Effector memory CD4-positive, alpha-beta T cell (primary cell): ENCODE data around the gene ARRB2.
"Not testable (repeated sequence)": the region's sequence is repeated elsewhere in the genome, so short reads cannot be mapped to it uniquely, and the experiment has no call there.

Experiments
- DNase-seq, 3 donors: peaks; one replicate each; pipeline ENCODE4 v3.0.0-alpha.2; 2020
- H3K27ac ChIP-seq: 2 replicates; pipeline ENCODE4 v1.7.0; 2013; ENCODE audit warnings: mild to moderate bottlenecking, low read length, moderate library complexity; ENCODE audit not compliant: insufficient read depth, poor library complexity, severe bottlenecking
- H3K27me3 ChIP-seq: replicated peaks from 2 replicates; pipeline ENCODE4 v1.7.0; 2013; ENCODE audit warnings: mild to moderate bottlenecking, low read length; ENCODE audit not compliant: insufficient read depth, control insufficient read depth, poor library complexity, severe bottlenecking
- H3K36me3 ChIP-seq: 2 replicates; pipeline ENCODE4 v1.7.0; 2013; ENCODE audit warnings: mild to moderate bottlenecking, low read length, moderate library complexity; ENCODE audit not compliant: control insufficient read depth, insufficient read depth
- H3K4me1 ChIP-seq: 2 replicates; pipeline ENCODE4 v1.7.0; 2013; ENCODE audit warnings: low read length, mild to moderate bottlenecking; ENCODE audit not compliant: control insufficient read depth, insufficient read depth, poor library complexity, severe bottlenecking
- H3K4me3 ChIP-seq: 2 replicates; pipeline ENCODE4 v1.7.0; 2013; ENCODE audit warnings: low read length, low read depth, mild to moderate bottlenecking; ENCODE audit not compliant: insufficient read depth, poor library complexity, severe bottlenecking
- H3K9me3 ChIP-seq: 2 replicates; pipeline ENCODE4 v1.7.0; 2013; ENCODE audit warnings: mild to moderate bottlenecking, low read length, moderate library complexity; ENCODE audit not compliant: control insufficient read depth

The ARRB2 gene

GRCh38 chr17:4714340-4715062 lies 4.1 kb downstream of the ARRB2 start:
- Histone ChIP-seq H3K27ac (peak overlapping the region; percentile 68), H3K4me1 (peaks cover 53% of the 10 kb centered on the region)

GRCh38 chr17:4715063-4715744 lies 4.8 kb downstream of the ARRB2 start:
- peaks cover 39% of the 10 kb centered on the region for H3K36me3 ChIP-seq
- no peaks in the 10 kb centered on the region for H3K27me3 ChIP-seq
- H3K4me1 ChIP-seq: peaks cover 47% of the 10 kb centered on the region
- peak overlapping the region; percentile 43 for H3K4me3 ChIP-seq
- DNase-seq: peak; percentile 34 to 64 (median 57)
- H3K27ac ChIP-seq: peak overlapping the region; percentile 68
- no peaks in the 10 kb centered on the region for H3K9me3 ChIP-seq

More at GRCh38 chr17:4714340-4715062, 4.1 kb downstream of the ARRB2 start:
- Histone ChIP-seq H3K4me3 (peak overlapping the region; percentile 43), H3K36me3 (peaks cover 32% of the 10 kb centered on the region)
- H3K27me3 ChIP-seq, H3K9me3 ChIP-seq, DNase-seq: not testable (repeated sequence)

- no peak overlapping the region for H3K4me3 ChIP-seq
- no peak for DNase-seq
- H3K36me3 ChIP-seq: peaks cover 47% of the 10 kb centered on the region
- H3K27ac ChIP-seq: peak overlapping the region; percentile 21
- no peaks in the 10 kb centered on the region for H3K9me3 ChIP-seq
- H3K27me3 ChIP-seq: no peaks in the 10 kb centered on the region
- H3K4me1 ChIP-seq: peaks cover 46% of the 10 kb centered on the region
These were observed 5.6 kb downstream of the ARRB2 start for GRCh38 chr17:4716081-4716480.

GRCh38 chr17:4717791-4718190 lies 7.4 kb downstream of the ARRB2 start:
- no peak overlapping the region for H3K4me3 ChIP-seq

GRCh38 chr17:4718276-4718675 lies 7.8 kb downstream of the ARRB2 start:
- Histone ChIP-seq H3K4me3 (no peak overlapping the region), H3K27ac (no peak overlapping the region), H3K9me3 (no peaks in the 10 kb centered on the region), H3K27me3 (no peaks in the 10 kb centered on the region), H3K4me1 (peaks cover 26% of the 10 kb centered on the region), H3K36me3 (peaks cover 48% of the 10 kb centered on the region)
- no peak for DNase-seq

More at GRCh38 chr17:4717791-4718190, 7.4 kb downstream of the ARRB2 start:
- Histone ChIP-seq H3K36me3 (peaks cover 48% of the 10 kb centered on the region), H3K4me1 (peaks cover 29% of the 10 kb centered on the region), H3K27ac (peak overlapping the region; percentile 18), H3K9me3 (no peaks in the 10 kb centered on the region), H3K27me3 (no peaks in the 10 kb centered on the region)
- no peak for DNase-seq

- peaks cover 19% of the 10 kb centered on the region for H3K4me1 ChIP-seq
- no peak overlapping the region for H3K4me3 ChIP-seq
- peaks cover 48% of the 10 kb centered on the region for H3K36me3 ChIP-seq
- H3K9me3 ChIP-seq: no peaks in the 10 kb centered on the region
- H3K27me3 ChIP-seq: no peaks in the 10 kb centered on the region
- H3K27ac ChIP-seq: no peak overlapping the region
- DNase-seq: no peak
These were observed 8.7 kb downstream of the ARRB2 start for GRCh38 chr17:4719146-4719545.

- Histone ChIP-seq H3K27me3 (no peaks in the 10 kb centered on the region), H3K9me3 (no peaks in the 10 kb centered on the region), H3K4me3 (no peak overlapping the region), H3K36me3 (peaks cover 48% of the 10 kb centered on the region), H3K27ac (no peak overlapping the region), H3K4me1 (peaks cover 13% of the 10 kb centered on the region)
- no peak for DNase-seq
These were observed 9.3 kb downstream of the ARRB2 start for GRCh38 chr17:4719684-4720221.

GRCh38 chr17:4720787-4721186 lies 10.4 kb downstream of the ARRB2 start:
- Histone ChIP-seq H3K4me1 (peaks cover 3% of the 10 kb centered on the region), H3K9me3 (no peaks in the 10 kb centered on the region), H3K4me3 (no peak overlapping the region), H3K27ac (no peak overlapping the region), H3K27me3 (no peaks in the 10 kb centered on the region), H3K36me3 (peaks cover 45% of the 10 kb centered on the region)
- DNase-seq: no peak

- H3K36me3 ChIP-seq: peaks cover 41% of the 10 kb centered on the region
- no peak overlapping the region for H3K27ac ChIP-seq
- no peaks in the 10 kb centered on the region for H3K4me1 ChIP-seq
- peak in 2 of 3 donors; percentile 16 to 34 for DNase-seq
- no peaks in the 10 kb centered on the region for H3K9me3 ChIP-seq
- H3K27me3 ChIP-seq: no peaks in the 10 kb centered on the region
- no peak overlapping the region for H3K4me3 ChIP-seq
These were observed 11.0 kb downstream of the ARRB2 start for GRCh38 chr17:4721203-4722135.
